ENCODE data around the gene FAM107B.

The FAM107B gene

DNA sequence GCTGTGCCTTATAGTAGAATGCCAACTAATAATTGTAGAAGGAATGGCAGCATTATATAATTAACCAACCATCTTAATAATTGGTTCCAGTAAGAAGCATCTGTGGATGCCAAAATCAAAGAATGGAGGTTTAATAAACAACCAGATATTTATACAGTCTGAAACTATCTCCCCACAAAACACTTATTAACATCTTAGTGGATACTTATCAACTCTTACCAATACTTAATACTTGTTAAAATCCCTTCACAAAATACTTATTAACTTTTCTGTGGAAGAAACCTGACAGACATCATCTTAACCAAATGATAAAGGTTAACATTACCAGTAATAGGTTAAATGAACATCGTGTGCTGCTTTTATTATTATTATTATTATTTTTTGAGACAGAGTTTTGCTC is 29.1 kb upstream of the FAM107B start:
- no peak for ATAC-seq
- no peak for TF ChIP-seq BACH2 (CRISPR knock-in tag; IDR thresholded peaks at IDR 0.05; ENCODE audit: borderline replicate concordance)
- TF ChIP-seq TCF4 (CRISPR knock-in tag; IDR thresholded peaks at IDR 0.05; ENCODE audit: borderline replicate concordance) = no peak
- no peak for TF ChIP-seq CSDC2 (CRISPR knock-in tag; IDR thresholded peaks at IDR 0.05)

DNA sequence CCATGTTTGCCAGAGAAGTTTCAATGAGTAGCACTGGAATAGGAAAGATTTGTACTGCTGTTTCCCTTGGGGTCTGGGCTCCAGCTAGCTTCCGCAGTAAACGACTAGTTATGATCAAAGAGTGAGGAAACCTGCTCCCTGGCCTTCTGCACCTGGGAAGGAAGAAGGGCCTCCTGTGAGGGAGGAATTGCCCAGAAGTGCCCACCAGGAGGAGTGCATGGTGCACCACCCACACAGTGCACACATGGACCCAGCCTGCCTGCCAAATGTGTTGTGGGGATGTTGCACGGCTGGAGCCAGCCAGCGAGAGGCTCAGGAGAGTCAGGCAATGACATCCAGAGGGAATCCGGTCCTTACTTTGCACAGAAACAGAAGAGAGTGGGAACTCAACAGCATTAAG is 27.0 kb upstream of the FAM107B start:
- TF ChIP-seq, protein P1, sequence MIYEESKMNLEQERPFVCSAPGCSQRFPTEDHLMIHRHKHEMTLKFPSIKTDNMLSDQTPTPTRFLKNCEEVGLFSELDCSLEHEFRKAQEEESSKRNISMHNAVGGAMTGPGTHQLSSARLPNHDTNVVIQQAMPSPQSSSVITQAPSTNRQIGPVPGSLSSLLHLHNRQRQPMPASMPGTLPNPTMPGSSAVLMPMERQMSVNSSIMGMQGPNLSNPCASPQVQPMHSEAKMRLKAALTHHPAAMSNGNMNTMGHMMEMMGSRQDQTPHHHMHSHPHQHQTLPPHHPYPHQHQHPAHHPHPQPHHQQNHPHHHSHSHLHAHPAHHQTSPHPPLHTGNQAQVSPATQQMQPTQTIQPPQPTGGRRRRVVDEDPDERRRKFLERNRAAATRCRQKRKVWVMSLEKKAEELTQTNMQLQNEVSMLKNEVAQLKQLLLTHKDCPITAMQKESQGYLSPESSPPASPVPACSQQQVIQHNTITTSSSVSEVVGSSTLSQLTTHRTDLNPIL (CRISPR knock-in tag; IDR thresholded peaks at IDR 0.05; ENCODE audit: low read depth) = no peak
- TF ChIP-seq TCF4 (CRISPR knock-in tag; IDR thresholded peaks at IDR 0.05; ENCODE audit: borderline replicate concordance) = peak; percentile 73
- peak; percentile 63 for ATAC-seq

DNA sequence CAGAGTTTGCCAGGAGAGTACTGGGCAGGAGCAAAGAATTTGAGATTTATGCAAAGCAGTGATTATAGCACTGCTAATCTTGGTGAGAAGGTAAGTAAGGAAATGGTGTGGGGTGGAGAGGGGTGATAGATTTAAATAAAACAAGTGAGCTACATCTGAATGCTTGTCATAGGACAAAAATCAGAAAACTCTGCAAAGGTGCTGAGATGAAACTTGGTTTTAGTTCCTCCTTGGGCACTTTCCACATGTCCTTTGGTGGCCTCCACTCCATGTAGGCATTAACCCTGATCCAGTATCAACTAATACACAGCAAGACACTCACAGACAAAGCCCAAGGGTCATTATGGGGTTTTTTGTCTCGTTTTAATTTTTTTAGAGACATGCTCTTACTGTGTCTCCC is 25.7 kb upstream of the FAM107B start:
- TF ChIP-seq ARNTL (CRISPR knock-in tag; IDR thresholded peaks at IDR 0.05; ENCODE audit: borderline replicate concordance, low read depth) (no peak), ZNF70 (CRISPR knock-in tag; IDR thresholded peaks at IDR 0.05) (no peak), ZFP30 (CRISPR knock-in tag; IDR thresholded peaks at IDR 0.05) (no peak), BACH2 (CRISPR knock-in tag; IDR thresholded peaks at IDR 0.05; ENCODE audit: borderline replicate concordance) (no peak), TCF4 (CRISPR knock-in tag; IDR thresholded peaks at IDR 0.05; ENCODE audit: borderline replicate concordance) (no peak)
- TF ChIP-seq, protein P2, sequence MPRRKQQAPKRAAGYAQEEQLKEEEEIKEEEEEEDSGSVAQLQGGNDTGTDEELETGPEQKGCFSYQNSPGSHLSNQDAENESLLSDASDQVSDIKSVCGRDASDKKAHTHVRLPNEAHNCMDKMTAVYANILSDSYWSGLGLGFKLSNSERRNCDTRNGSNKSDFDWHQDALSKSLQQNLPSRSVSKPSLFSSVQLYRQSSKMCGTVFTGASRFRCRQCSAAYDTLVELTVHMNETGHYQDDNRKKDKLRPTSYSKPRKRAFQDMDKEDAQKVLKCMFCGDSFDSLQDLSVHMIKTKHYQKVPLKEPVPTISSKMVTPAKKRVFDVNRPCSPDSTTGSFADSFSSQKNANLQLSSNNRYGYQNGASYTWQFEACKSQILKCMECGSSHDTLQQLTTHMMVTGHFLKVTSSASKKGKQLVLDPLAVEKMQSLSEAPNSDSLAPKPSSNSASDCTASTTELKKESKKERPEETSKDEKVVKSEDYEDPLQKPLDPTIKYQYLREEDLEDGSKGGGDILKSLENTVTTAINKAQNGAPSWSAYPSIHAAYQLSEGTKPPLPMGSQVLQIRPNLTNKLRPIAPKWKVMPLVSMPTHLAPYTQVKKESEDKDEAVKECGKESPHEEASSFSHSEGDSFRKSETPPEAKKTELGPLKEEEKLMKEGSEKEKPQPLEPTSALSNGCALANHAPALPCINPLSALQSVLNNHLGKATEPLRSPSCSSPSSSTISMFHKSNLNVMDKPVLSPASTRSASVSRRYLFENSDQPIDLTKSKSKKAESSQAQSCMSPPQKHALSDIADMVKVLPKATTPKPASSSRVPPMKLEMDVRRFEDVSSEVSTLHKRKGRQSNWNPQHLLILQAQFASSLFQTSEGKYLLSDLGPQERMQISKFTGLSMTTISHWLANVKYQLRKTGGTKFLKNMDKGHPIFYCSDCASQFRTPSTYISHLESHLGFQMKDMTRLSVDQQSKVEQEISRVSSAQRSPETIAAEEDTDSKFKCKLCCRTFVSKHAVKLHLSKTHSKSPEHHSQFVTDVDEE (CRISPR knock-in tag; IDR thresholded peaks at IDR 0.05) = no peak

DNA sequence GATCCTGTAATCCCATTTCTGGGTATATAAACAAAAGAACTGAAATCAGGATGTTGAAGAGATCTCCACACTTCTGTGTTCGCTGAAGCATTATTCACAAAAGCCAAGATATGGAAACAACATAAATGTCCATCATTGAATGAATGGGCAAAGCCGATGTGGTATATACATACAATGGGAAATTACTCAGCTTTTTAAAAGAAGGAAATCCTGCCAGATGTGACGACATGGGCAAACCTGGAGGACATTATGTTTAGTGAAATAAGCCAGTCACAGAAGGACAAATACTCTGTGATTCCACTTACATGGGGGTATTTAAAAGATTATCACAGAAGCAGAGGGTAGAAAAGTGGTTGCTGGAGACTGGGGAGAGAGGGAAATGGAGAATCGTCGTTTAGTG is 23.9 kb upstream of the FAM107B start:
- no peak for ATAC-seq
- TF ChIP-seq PPARA (CRISPR knock-in tag; IDR thresholded peaks at IDR 0.05; ENCODE audit: borderline replicate concordance) = no peak
- TF ChIP-seq BACH2 (CRISPR knock-in tag; IDR thresholded peaks at IDR 0.05; ENCODE audit: borderline replicate concordance) = no peak
- TF ChIP-seq RARB (CRISPR knock-in tag; IDR thresholded peaks at IDR 0.05) = no peak
- TF ChIP-seq ZFP3 (CRISPR knock-in tag; IDR thresholded peaks at IDR 0.05) = no peak
- no peak for TF ChIP-seq ZNF70 (CRISPR knock-in tag; IDR thresholded peaks at IDR 0.05)
- TF ChIP-seq, protein P3, sequence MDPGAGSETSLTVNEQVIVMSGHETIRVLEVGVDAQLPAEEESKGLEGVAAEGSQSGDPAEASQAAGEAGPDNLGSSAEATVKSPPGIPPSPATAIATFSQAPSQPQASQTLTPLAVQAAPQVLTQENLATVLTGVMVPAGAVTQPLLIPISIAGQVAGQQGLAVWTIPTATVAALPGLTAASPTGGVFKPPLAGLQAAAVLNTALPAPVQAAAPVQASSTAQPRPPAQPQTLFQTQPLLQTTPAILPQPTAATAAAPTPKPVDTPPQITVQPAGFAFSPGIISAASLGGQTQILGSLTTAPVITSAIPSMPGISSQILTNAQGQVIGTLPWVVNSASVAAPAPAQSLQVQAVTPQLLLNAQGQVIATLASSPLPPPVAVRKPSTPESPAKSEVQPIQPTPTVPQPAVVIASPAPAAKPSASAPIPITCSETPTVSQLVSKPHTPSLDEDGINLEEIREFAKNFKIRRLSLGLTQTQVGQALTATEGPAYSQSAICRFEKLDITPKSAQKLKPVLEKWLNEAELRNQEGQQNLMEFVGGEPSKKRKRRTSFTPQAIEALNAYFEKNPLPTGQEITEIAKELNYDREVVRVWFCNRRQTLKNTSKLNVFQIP (CRISPR knock-in tag; IDR thresholded peaks at IDR 0.05; ENCODE audit: borderline replicate concordance, low read depth) = no peak
- TF ChIP-seq, protein P4, sequence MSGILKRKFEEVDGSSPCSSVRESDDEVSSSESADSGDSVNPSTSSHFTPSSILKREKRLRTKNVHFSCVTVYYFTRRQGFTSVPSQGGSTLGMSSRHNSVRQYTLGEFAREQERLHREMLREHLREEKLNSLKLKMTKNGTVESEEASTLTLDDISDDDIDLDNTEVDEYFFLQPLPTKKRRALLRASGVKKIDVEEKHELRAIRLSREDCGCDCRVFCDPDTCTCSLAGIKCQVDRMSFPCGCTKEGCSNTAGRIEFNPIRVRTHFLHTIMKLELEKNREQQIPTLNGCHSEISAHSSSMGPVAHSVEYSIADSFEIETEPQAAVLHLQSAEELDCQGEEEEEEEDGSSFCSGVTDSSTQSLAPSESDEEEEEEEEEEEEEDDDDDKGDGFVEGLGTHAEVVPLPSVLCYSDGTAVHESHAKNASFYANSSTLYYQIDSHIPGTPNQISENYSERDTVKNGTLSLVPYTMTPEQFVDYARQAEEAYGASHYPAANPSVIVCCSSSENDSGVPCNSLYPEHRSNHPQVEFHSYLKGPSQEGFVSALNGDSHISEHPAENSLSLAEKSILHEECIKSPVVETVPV (CRISPR knock-in tag; IDR thresholded peaks at IDR 0.05) = no peak
- no peak for TF ChIP-seq CSDC2 (CRISPR knock-in tag; IDR thresholded peaks at IDR 0.05)
- TF ChIP-seq ARNTL (CRISPR knock-in tag; IDR thresholded peaks at IDR 0.05; ENCODE audit: borderline replicate concordance, low read depth) = no peak
- no peak for TF ChIP-seq ZC3H10 (CRISPR knock-in tag; IDR thresholded peaks at IDR 0.05)

More for the DNA sequence above, 25.7 kb upstream of the FAM107B start:
- no peak for ATAC-seq

DNA sequence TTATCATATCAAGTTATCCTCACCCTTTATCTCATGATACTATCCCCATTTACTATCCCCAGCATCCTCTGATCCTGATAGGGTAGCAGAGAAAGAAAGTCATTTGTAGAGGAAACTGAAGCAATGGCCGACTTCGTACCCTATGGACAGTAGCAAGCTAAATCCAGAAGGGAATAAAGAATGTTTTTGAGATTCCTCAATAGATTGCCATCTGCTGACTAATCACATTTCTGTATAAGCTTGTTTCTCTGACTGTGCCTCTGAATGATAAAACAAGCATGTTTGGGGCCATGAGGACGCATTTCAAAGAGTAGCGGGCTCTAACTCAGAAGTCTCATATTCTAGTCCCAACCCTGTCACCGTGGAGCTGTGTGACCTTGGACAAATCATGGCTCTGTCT is 13.2 kb upstream of the FAM107B start:
- TF ChIP-seq ISL1 (CRISPR knock-in tag; IDR thresholded peaks at IDR 0.05) (no peak), OSR1 (CRISPR knock-in tag; IDR thresholded peaks at IDR 0.05) (no peak), TCF4 (CRISPR knock-in tag; IDR thresholded peaks at IDR 0.05; ENCODE audit: borderline replicate concordance) (no peak), ZC3H10 (CRISPR knock-in tag; IDR thresholded peaks at IDR 0.05) (no peak), ZFP3 (CRISPR knock-in tag; IDR thresholded peaks at IDR 0.05) (no peak), BACH2 (CRISPR knock-in tag; IDR thresholded peaks at IDR 0.05; ENCODE audit: borderline replicate concordance) (no peak), ARNTL (CRISPR knock-in tag; IDR thresholded peaks at IDR 0.05; ENCODE audit: borderline replicate concordance, low read depth) (no peak), RARB (CRISPR knock-in tag; IDR thresholded peaks at IDR 0.05) (no peak), PPARA (CRISPR knock-in tag; IDR thresholded peaks at IDR 0.05; ENCODE audit: borderline replicate concordance) (no peak), ZNF8 (CRISPR knock-in tag; IDR thresholded peaks at IDR 0.05) (no peak), GLIS3 (CRISPR knock-in tag; IDR thresholded peaks at IDR 0.05) (no peak)
- TF ChIP-seq, protein P1 (CRISPR knock-in tag; IDR thresholded peaks at IDR 0.05; ENCODE audit: low read depth) = no peak
- TF ChIP-seq, protein P2 (CRISPR knock-in tag; IDR thresholded peaks at IDR 0.05) = no peak
- ATAC-seq = no peak

All from SK-N-SH treated with all-trans-retinoic acid at 6 μM for 48 hours (cell line).